ENCODE results near the gene SIX3. TPM values are rescaled to one million over a fixed set of nuclear protein-coding genes. Genes with fewer than 3 reads are reported as not detected.
A peak's percentile ranks its signal among the peaks of the same experiment; 100 is the strongest.

SIX3 gene
- total RNA-seq, 1 experiment from 2014 or later, result 1.4 TPM

GRCh38 chr2:44935729-44936098 is 5.8 kb upstream of the SIX3 start:
- BruUV-seq (replicated peaks), result no TSS peak
- CTCF ChIA-PET, result no interaction called here

GRCh38 chr2:44936275-44936674 is 5.2 kb upstream of the SIX3 start:
- H3K36me3 ChIP-seq (ENCODE audit: low read depth), result no peaks in the 10 kb centered on the region; the same call in 1 of the 2 replicates
- POLR2A ChIA-PET (ENCODE audit: unreplicated experiment), result no interaction called here
- no peak overlapping the region for H3K4me3 ChIP-seq
- CTCF ChIA-PET, result no interaction called here
- no peaks in the 10 kb centered on the region for H3K27me3 ChIP-seq (ENCODE audit: insufficient read depth, low read depth)
- H3K9me3 ChIP-seq (ENCODE audit: insufficient read depth, low read depth), result no peaks in the 10 kb centered on the region
- DNase-seq, result no peak
- no peak overlapping the region for H2AFZ ChIP-seq
- peak overlapping the region; percentile 89 for H3K4me2 ChIP-seq
- no TSS peak for BruUV-seq (replicated peaks)
- no peak overlapping the region for H3K27ac ChIP-seq
- peaks cover 35% of the 10 kb centered on the region for H3K79me2 ChIP-seq (ENCODE audit: low read depth)
- intact Hi-C loops (cut with micrococcal nuclease; ENCODE audit: unreplicated experiment), result loop anchor here (5.0 kb wide), 1 partner anchor 389 kb away; no protein-coding TSS in a partner anchor
- H4K20me1 ChIP-seq (ENCODE audit: insufficient read depth), result no peaks in the 10 kb centered on the region
- peaks cover 25% of the 10 kb centered on the region for H3K4me1 ChIP-seq (replicated peaks; ENCODE audit: insufficient read depth)
- TF ChIP-seq CTCF (conservative IDR thresholded peaks at IDR 0.05) (no peak), EZH2 (IDR thresholded peaks at IDR 0.05; ENCODE audit: low read depth) (no peak)
- H3F3A ChIP-seq (ENCODE audit: insufficient read depth, low read depth), result peaks cover 27% of the 10 kb centered on the region
- H3K9me2 ChIP-seq (ENCODE audit: insufficient read depth), result no peaks in the 10 kb centered on the region

More at GRCh38 chr2:44935729-44936098, 5.8 kb upstream of the SIX3 start:
- TF ChIP-seq CTCF (conservative IDR thresholded peaks at IDR 0.05), result no peak
- TF ChIP-seq EZH2 (IDR thresholded peaks at IDR 0.05; ENCODE audit: low read depth), result no peak
- H3F3A ChIP-seq (ENCODE audit: insufficient read depth, low read depth), result peaks cover 28% of the 10 kb centered on the region
- H2AFZ ChIP-seq, result no peak overlapping the region
- H3K9me3 ChIP-seq (ENCODE audit: insufficient read depth, low read depth), result no peaks in the 10 kb centered on the region
- no peak overlapping the region for H3K4me3 ChIP-seq
- POLR2A ChIA-PET (ENCODE audit: unreplicated experiment), result no interaction called here
- H3K9me2 ChIP-seq (ENCODE audit: insufficient read depth), result no peaks in the 10 kb centered on the region
- DNase-seq, result no peak
- intact Hi-C loops (cut with micrococcal nuclease; ENCODE audit: unreplicated experiment), result loop anchor here (5.0 kb wide), 1 partner anchor 388 kb away; no protein-coding TSS in a partner anchor
- H4K20me1 ChIP-seq (ENCODE audit: insufficient read depth), result no peaks in the 10 kb centered on the region
- no peaks in the 10 kb centered on the region for H3K27me3 ChIP-seq (ENCODE audit: insufficient read depth, low read depth)
- no peak overlapping the region for H3K4me2 ChIP-seq
- H3K4me1 ChIP-seq (replicated peaks; ENCODE audit: insufficient read depth), result peaks cover 25% of the 10 kb centered on the region
- no peak overlapping the region for H3K27ac ChIP-seq
- no peaks in the 10 kb centered on the region; the same call in 1 of the 2 replicates for H3K36me3 ChIP-seq (ENCODE audit: low read depth)
- H3K79me2 ChIP-seq (ENCODE audit: low read depth), result peaks cover 35% of the 10 kb centered on the region

- Histone ChIP-seq H3K79me2 (ENCODE audit: low read depth) (peaks cover 35% of the 10 kb centered on the region), H2AFZ (peak overlapping the region; percentile 91), H3K27me3 (ENCODE audit: insufficient read depth, low read depth) (no peaks in the 10 kb centered on the region), H3K9me3 (ENCODE audit: insufficient read depth, low read depth) (no peaks in the 10 kb centered on the region), H3F3A (ENCODE audit: insufficient read depth, low read depth) (peaks cover 20% of the 10 kb centered on the region; the same call in 1 of the 2 replicates), H3K4me3 (peak overlapping the region; percentile 88), H4K20me1 (ENCODE audit: insufficient read depth) (no peaks in the 10 kb centered on the region), H3K27ac (no peak overlapping the region), H3K9me2 (ENCODE audit: insufficient read depth) (no peaks in the 10 kb centered on the region), H3K36me3 (ENCODE audit: low read depth) (no peaks in the 10 kb centered on the region; the same call in 1 of the 2 replicates), H3K4me1 (replicated peaks; ENCODE audit: insufficient read depth) (peaks cover 25% of the 10 kb centered on the region), H3K4me2 (peak overlapping the region; percentile 89)
- peak in 1 of 2 experiments; percentile 48 for DNase-seq
- intact Hi-C loops (cut with micrococcal nuclease; ENCODE audit: unreplicated experiment), result loop anchor here (5.0 kb wide), 1 partner anchor 390 kb away; no protein-coding TSS in a partner anchor
- CTCF ChIA-PET, result interaction anchor here (2.2 kb wide), 1 partner anchor 19 kb away, joined by 8 read pairs; no protein-coding TSS in a partner anchor
- BruUV-seq (replicated peaks), result TSS peak; percentile 49
- TF ChIP-seq EZH2 (IDR thresholded peaks at IDR 0.05; ENCODE audit: low read depth) (no peak), CTCF (conservative IDR thresholded peaks at IDR 0.05) (no peak)
- POLR2A ChIA-PET (ENCODE audit: unreplicated experiment), result interaction anchor here (0.6 to 0.7 kb wide), 3 partner anchors 10 to 1812 kb away, joined by 3 to 10 read pairs (median 7); no protein-coding TSS in a partner anchor
These were observed 4.5 kb upstream of the SIX3 start for GRCh38 chr2:44936715-44937687.

All from PC-9 (cell line).